Ovary (tissue), 9 donors: Measurements from ENCODE around the gene NOVA2. TPM values are rescaled to one million over a fixed set of nuclear protein-coding genes. Genes with fewer than 3 reads are reported as not detected.
A peak's percentile ranks its signal among the peaks of the same experiment; 100 is the strongest.

Experiments
- DNase-seq, 5 donors: peaks; one replicate each; pipeline ENCODE4 v3.0.0-alpha.2; 2019 to 2020
- H3K27ac ChIP-seq, 2 donors: fragments of 200-600 bp; one replicate each; pipeline versions ENCODE4 v1.5.1 to v1.8.0; 2019 to 2022
- H3K27me3 ChIP-seq: fragments of 200-600 bp; one replicate; pipeline ENCODE4 v1.8.0; 2022
- H3K36me3 ChIP-seq: fragments of 200-600 bp; sonication (generic); one replicate; pipeline ENCODE4 v1.5.1; 2019
- H3K4me1 ChIP-seq: one replicate; pipeline ENCODE4 v1.8.1; 2013; ENCODE audit warnings: mild to moderate bottlenecking, moderate library complexity; ENCODE audit not compliant: insufficient read depth
- H3K4me3 ChIP-seq: fragments of 200-600 bp; sonication (generic); one replicate; pipeline ENCODE4 v1.5.1; 2017
- H3K9me3 ChIP-seq, 2 donors: fragments of 200-600 bp in 1 of 2; sonication (generic) in 1 of 2; one replicate each; pipeline versions ENCODE4 v1.5.1 to v1.8.1; 2013 to 2019; ENCODE audit warnings: mild to moderate bottlenecking in 1 of 2, moderate library complexity in 1 of 2
- EP300 ChIP-seq: sonication (generic); formaldehyde crosslinking; IDR thresholded peaks from one replicate; pipeline ENCODE4 v1.6.1; 2017; ENCODE audit warnings: antibody characterized with exemption
- POLR2A ChIP-seq: fragments of 450-650 bp; IDR thresholded peaks from one replicate; pipeline ENCODE4 v1.6.1; 2017; ENCODE audit warnings: antibody characterized with exemption, mild to moderate bottlenecking, moderate library complexity
- WGBS, 3 donors: extraction: QIAGEN DNeasy Blood & Tissue Kit in 1 of 3; methylation state at CpG; one replicate each; pipeline versions ENCODE4 v1.1.5 to v1.1.7; 2013 to 2017; 5-methylcytosine and 5-hydroxymethylcytosine counted together
- intact Hi-C, 4 donors: fragments of 100-400 bp; cut with DNase I; formaldehyde crosslinking; loops; one replicate each; pipeline versions ENCODE4 v1.11.0 to v1.15.1; 2022 to 2023
- polyA plus RNA-seq, 2 donors: library from polyadenylated mRNA; stranded (reverse); fragments of 200-250 nt in 1 of 2; fragments of 350-450 nt in 1 of 2; fragmentation: Illumina TruSeq in 1 of 2; extraction: RNeasy Lipid Tissue Mini Kit (QIAGEN cat#74804) in 1 of 2; gene quantifications; one replicate each; pipeline ENCODE4 v1.2.3, GENCODE V29; 2013 to 2014
- total RNA-seq, 7 donors: library from RNA; depleted of rRNA in 2 of 7; stranded (reverse); fragments of >200 nt in 2 of 7; fragmentation: NEBNext Ultra II Directional in 3 of 7; extraction: Animal tissue kit (Norgen Biotek cat#: 25700) in 3 of 7; gene quantifications; one replicate each; pipeline versions ENCODE4 v1.1.0 to v1.2.4, GENCODE V29; 2016 to 2023
- TF ChIP-seq, protein P1 (sequence below), 3 donors: fragments of 450-650 bp in 2 of 3; fragments of 200-600 bp in 1 of 3; IDR thresholded peaks; one replicate each; pipeline versions ENCODE4 v1.5.1 to v1.8.0; 2016 to 2022; ENCODE audit warnings: antibody characterized with exemption in 3 of 3, mild to moderate bottlenecking in 1 of 3
- donor health status: DM: no; HTN: no; CAD: no; lungs with moderate emphysema.
- donor health status: DM: no; HTN: no; CAD: no.
- donor health status: Bipolar disorder and iron deficiency.
- donor health status: DM: yes; HTN: yes; CAD: no.
- donor health status: DM: no; HTN: no; CAD: no.
- donor health status: DM: yes; HTN: yes; CAD: no.

The NOVA2 gene
- total and polyA plus RNA-seq, 9 donors: 0.23 to 4.8 (median 2.2) TPM

DNA sequence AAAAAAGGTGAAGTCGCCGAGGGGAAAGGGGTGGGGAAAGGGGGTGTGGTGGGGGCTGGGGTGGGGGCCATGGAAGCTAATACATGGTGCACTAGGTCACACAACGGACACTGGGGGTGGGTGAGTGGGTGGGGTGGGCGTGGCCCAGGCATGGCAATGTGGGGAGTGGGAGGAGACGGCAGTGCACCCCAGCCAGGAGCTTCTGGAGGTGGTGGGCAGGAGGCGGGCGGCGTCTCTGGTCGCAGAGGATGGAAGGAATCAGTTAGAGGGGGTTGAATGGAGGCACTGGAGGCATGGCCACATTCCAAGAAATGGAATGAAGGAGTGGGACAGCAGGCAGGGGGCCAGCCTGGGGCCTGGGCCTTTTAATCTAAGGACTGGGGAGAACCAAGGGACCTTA is 39.9 kb downstream of the NOVA2 start:
- no peaks in the 10 kb centered on the region for H3K27me3 ChIP-seq
- intact Hi-C loops: no loop called here
- TF ChIP-seq POLR2A (no peak), EP300 (no peak)
- TF ChIP-seq, protein P1, sequence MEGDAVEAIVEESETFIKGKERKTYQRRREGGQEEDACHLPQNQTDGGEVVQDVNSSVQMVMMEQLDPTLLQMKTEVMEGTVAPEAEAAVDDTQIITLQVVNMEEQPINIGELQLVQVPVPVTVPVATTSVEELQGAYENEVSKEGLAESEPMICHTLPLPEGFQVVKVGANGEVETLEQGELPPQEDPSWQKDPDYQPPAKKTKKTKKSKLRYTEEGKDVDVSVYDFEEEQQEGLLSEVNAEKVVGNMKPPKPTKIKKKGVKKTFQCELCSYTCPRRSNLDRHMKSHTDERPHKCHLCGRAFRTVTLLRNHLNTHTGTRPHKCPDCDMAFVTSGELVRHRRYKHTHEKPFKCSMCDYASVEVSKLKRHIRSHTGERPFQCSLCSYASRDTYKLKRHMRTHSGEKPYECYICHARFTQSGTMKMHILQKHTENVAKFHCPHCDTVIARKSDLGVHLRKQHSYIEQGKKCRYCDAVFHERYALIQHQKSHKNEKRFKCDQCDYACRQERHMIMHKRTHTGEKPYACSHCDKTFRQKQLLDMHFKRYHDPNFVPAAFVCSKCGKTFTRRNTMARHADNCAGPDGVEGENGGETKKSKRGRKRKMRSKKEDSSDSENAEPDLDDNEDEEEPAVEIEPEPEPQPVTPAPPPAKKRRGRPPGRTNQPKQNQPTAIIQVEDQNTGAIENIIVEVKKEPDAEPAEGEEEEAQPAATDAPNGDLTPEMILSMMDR (IDR thresholded peaks at IDR 0.05): no peak
- peaks cover 0 to 6% of the 10 kb centered on the region in 2 donors for H3K9me3 ChIP-seq
- 47 to 54% (median 51%) methylated on average over 9 of the region's 9 CpGs for WGBS, 3 donors
- no peak for DNase-seq
- H3K27ac ChIP-seq: no peak overlapping the region
- no peaks in the 10 kb centered on the region for H3K4me1 ChIP-seq
- H3K4me3 ChIP-seq: no peak overlapping the region
- no peaks in the 10 kb centered on the region for H3K36me3 ChIP-seq

DNA sequence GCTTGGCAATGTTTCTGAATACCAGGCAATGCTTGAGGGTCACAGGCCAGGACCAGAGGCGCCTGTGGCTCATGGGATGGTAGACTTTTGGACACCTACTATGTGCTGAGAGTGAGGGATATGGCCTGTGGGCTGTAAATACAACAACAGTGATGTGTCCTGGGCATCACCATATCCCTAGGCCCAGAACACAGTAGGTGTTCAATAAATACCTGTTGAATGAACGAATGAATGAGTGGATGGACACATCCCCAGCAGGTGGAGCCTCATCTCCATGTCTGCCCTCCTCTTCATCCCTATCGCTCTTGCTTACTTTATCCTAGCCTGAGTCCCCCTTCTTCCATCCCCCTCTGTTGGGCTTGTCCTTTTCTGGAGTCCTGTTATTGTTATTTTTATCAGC is 42.6 kb downstream of the NOVA2 start:
- Histone ChIP-seq H3K27me3 (no peaks in the 10 kb centered on the region), H3K36me3 (no peaks in the 10 kb centered on the region), H3K4me1 (no peaks in the 10 kb centered on the region), H3K4me3 (no peak overlapping the region), H3K27ac (no peak overlapping the region), H3K9me3 (no peaks in the 10 kb centered on the region)
- DNase-seq: no peak
- TF ChIP-seq EP300 (no peak), POLR2A (no peak)
- TF ChIP-seq, protein P1 (IDR thresholded peaks at IDR 0.05): no peak
- intact Hi-C loops: no loop called here
- WGBS, 3 donors: 60 to 64% (median 61%) methylated on average over 3 of the region's 3 CpGs

DNA sequence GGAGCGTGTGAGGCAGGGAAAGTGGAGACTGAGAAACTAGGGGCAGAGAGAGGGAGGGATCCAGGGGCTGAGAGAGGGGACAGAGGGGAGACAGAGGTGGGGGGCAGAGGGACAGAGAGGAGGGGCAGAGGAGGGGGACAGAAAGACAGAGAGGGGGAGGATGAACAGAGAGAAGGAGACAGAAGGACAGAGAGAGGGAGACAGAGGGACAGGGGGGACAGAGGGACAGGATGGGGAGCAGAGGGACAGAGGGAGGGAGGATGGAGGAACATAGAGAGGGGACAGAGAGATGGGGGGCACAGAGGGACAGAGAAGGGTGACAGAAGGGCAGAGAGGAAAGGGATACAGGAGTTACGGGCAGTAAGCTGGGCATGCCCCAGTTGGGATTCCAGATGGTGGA is 44.4 kb downstream of the NOVA2 start:
- intact Hi-C loops: no loop called here
- no peaks in the 10 kb centered on the region for H3K9me3 ChIP-seq
- WGBS, 3 donors: 67 to 69% (median 68%) methylated on average over 2 of the region's 2 CpGs

DNA sequence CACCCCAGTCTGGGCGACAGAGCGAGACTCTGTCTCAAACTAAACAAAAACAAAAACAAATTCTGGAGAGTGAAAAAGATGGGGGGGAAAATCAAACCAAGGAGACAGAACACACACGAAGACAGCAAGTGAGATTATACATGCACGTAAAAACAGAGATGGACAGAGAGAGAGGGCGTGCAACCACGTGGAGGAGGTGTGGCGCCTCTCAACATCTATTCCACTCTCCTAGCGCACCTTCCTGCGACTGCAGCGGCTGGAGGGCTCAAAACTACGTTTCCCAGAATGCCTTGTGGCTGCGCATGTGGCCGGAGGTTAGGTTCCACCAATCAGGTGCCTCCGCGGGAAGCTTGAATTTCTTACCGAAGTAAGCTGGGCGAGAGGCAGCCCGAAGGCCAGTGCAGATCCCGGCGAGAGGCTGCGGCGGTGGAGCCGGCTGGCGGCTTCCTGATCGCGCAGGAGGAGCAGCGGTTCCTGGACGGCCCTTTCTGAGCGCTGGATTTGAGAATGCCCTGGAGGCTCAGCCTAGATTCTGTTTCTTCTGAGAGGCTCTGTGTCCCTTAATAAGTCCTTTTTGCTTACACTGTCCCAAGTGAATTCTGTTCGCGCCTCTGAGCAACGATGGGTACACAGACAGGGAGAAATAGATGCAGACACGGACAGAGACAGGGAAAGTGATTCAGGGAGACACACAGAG is 46.0 kb downstream of the NOVA2 start:
- TF ChIP-seq POLR2A (no peak), EP300 (no peak)
- TF ChIP-seq, protein P1 (IDR thresholded peaks at IDR 0.05): no peak
- Histone ChIP-seq H3K36me3 (no peaks in the 10 kb centered on the region), H3K9me3 (no peaks in the 10 kb centered on the region), H3K27ac (no peak overlapping the region), H3K4me1 (no peaks in the 10 kb centered on the region), H3K4me3 (no peak overlapping the region), H3K27me3 (no peaks in the 10 kb centered on the region)
- DNase-seq: peak; percentile 86 to 95 (median 90)
- 6 to 7% (median 7%) methylated on average over 33 of the region's 33 CpGs for WGBS, 3 donors
- intact Hi-C loops: no loop called here

More for the DNA sequence above, 44.4 kb downstream of the NOVA2 start:
- no peak for TF ChIP-seq EP300
- TF ChIP-seq POLR2A: no peak
- TF ChIP-seq, protein P1 (IDR thresholded peaks at IDR 0.05): no peak
- Histone ChIP-seq H3K4me3 (no peak overlapping the region), H3K27me3 (no peaks in the 10 kb centered on the region), H3K27ac (no peak overlapping the region), H3K36me3 (no peaks in the 10 kb centered on the region), H3K4me1 (no peaks in the 10 kb centered on the region)
- no peak for DNase-seq
